GM18517 (cell line): ENCODE data around the gene KCNJ15.
"Not testable (repeated sequence)": the region's sequence is repeated elsewhere in the genome, so short reads cannot be mapped to it uniquely, and the experiment has no call there.

ENCODE experiments used
- ATAC-seq: cut with Tn5 transposase; IDR thresholded peaks from one replicate; pipeline ENCODE4 v1.9.1; 2021; ENCODE audit warnings: mild to moderate bottlenecking, moderate library complexity; ENCODE audit not compliant: unreplicated experiment

KCNJ15 gene

DNA sequence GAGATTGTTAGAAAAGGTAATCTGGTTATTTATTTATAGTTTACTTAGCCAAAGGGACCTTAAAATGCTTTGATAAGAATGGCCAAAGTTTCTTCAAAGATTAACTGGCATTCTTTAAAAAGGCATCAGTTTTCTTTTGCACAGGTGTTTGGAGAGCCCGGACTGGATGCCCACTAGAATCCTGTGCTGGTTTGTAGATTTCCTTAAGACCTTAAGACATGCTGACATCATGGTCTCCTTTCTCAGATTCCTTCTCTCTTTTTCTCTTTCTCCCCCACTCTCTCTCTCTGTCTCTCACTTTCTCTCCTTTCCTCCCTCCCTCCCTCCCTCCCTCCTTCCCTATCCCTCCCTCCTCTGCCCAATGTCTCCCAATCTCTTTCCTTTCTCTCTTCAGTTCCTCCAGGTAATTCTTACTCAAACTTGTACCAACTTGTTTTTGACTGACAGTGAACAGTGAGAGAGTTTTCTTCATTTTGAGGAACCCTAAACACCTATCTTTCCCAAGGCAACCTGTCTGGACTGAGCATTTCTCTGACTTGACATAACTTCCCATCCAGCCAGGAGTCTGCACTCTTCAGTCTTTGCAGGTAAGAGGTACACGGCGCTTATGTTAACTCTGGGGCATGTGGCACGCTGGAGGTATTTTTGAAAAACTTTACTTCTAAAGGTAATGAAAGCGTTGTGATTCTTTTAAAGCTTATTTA lies at the start of gene KCNJ15:
Gene KCNJ15 (plus strand): TSS at position 393 of the 704 bp plus-strand sequence. CDS start 42,271 bp downstream, outside the sequence.
- ATAC-seq, result no peak

DNA sequence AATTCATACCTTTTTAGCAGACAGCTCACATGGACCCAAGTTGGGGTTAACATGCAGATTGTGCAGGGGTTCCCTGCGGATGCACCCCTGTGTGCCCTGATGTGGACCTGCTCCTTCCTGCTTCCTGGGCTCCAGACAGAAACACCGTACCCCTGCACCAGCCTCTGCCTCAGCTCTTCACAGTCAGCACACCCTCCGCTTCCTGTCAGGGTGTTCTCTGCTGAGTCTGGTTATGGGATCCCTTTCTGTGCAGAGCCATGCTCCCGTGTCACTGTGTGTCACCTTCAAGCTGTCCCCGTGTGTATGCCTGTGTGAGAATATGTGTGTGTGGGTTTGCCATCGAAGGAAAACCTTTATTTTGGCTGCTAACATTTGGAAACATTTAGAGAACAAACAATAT lies 48.7 kb upstream of the KCNJ15 start:
- no peak for ATAC-seq

DNA sequence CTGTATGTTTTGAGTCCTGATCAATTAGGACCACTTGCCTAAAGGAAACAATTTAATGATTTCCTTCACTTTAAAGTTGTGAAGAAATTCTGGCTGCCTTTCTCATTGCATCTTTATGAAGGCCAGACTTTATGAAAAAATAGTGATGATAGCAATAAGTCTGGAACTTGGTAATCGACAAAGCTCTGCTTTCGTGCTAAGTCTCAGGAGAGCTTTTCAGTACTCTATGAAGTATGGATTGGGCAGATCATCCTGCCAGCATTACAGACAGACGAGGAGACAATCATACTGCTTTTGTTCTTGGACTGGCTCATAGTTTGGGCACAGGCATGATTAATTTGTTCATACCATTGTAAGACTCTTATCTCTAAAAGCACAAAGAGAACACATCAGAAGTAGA lies 45.5 kb upstream of the KCNJ15 start:
- ATAC-seq, result no peak

DNA sequence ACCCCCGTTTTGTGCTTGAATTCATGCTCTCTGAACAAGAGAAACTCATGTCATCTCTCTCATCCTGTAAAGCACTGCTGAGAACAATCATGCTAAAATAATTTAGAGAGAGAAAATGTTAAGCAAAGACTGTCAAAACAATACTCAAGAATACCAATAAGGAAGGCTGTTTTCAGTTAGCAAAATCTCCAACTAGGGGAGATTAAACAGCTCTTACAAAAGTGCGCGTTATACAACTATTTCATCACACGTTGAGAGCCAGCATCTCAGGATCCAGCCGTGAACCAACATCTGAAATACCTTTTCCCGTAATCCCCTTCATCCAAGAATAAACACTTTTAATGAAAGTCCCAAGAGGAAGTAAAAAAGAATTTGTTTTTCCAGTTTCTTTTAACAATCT lies 44.1 kb upstream of the KCNJ15 start:
- no peak for ATAC-seq

DNA sequence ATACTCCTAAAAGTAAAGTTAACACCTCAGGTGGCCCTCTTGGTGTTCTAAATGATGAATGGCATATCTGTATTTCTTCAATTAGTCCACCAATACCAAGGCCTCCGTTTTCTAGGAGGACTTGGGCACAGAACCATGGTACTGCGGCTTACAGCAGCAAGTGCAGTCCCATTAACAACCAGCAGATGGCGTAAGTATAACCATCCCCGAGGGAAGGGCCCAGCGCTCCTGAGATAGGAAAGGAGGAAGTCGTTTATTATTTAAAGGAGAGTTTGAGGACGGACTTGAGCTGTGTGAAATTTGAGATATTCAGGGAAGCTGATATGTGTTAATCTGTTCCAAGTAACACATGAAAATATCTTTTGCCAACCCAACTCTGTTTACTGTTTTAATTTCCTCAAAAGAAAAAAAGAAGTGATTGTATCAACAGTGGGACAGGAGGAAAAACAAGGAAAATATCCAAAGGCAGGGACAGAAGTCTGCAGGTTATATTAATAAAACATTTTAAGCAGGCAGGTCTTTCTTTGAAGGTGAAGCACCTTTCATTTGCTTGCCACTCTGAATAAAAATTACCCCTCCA lies 37.7 kb upstream of the KCNJ15 start:
- ATAC-seq, result no peak

DNA sequence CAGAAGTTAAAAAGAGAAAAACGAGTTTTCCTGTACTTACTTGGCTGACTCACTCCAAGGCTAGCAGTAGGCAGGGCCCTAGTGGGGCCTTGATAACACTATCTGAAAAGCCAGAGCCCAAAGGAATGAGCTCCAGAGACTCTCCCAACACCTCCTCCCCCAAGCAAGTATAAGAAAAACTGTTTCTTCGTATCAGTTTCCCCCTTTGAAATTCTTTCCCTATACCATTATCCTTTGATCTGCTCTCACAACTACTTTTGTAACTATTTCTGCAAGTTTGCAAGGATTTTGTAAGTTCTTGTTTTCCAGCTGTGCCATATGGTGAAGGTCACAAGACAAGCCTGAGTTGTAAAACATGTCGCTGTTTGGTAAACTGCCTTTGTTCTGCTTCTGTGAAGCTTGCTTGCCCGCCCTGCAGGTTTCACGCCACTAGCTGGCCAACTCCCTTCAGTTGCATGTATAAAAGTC lies 36.5 kb upstream of the KCNJ15 start:
- ATAC-seq, result no peak

DNA sequence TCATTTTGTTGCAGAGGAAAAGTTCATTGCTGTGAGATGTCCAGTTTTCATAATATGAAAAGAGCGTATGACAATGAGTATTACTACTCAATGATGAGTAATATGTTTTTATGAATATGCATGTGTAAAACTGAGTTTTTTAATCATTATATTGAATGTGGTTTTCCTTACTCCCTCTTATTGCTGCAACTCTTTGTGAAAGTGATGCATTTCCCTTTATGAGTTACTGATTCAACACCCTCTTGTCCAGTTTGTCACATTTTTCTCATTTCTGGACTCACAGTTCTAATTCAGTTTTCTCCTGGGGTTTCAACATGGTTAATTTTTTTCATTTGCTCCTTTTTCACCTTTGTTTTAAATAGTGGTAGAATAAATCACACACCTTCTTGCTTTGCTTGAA lies 35.2 kb upstream of the KCNJ15 start:
- ATAC-seq, result no peak

DNA sequence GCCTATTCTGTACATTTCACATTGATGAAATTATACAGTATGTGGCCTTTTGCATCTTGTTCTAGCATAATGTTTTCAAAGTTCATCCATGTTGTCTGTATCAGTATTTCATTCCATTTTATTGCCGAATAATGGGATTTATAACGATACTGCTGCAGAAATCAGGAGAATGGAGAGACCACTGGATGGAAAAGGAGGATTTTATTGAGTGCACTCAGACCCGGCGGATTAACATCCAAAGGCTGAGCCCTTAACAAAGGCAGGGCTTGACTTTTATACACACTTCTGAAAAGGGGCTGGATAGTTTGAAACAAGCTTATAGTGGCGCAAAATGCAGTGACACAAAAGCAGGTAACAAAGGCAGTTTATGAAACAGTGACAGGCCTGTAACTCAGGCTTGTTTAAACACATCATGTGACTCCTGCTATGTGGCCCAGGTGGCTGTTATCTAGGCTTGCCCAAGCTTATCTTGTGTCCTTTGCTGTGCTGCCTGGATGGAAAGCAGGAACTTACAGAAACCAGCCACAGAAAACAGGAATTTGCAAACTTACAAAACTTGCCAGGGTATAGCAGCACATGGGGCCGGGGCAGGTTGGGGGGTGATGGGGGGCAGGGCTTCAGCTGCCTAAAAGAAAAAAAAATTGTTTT lies 32.8 kb upstream of the KCNJ15 start:
- ATAC-seq, result no peak

DNA sequence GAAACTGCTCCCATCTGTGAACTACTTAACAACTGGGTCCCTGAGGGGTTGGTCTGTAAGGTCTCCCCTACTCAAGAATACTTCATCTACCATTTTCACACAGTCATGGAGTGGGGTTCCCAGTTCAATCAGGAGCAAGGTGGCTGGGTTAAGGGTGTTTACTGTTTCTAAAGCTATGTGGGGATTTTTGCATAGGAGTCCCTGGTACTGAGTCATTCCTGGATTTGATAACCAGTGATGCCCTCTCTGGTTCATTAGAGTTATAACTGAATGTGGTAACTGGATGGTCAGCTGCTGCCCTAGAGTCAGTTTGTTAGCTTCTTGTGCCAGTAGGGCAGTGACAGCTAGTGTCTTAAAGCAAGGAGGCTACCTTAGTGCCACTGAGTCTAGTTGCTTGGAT lies 29.4 kb upstream of the KCNJ15 start:
- no peak for ATAC-seq

DNA sequence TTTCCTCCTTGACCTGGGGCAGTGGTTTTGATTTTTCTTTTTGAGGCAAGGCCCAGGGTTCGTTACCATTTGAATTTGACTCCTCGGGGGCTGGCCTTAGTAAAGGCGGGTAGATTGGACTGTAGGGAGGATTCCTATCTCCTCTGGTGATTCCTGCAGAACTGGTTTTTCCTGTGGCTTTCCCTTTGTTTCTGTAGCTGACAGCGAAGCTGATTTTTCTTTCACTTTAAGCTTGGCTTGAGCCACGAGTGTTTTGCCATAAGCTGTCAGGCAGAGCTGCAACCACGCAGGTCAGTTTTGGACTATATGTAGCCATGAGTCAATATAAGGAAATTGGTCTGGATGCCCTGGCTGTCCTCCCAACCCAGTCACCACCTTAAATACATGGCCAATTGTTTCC lies 28.7 kb upstream of the KCNJ15 start:
- no peak for ATAC-seq

DNA sequence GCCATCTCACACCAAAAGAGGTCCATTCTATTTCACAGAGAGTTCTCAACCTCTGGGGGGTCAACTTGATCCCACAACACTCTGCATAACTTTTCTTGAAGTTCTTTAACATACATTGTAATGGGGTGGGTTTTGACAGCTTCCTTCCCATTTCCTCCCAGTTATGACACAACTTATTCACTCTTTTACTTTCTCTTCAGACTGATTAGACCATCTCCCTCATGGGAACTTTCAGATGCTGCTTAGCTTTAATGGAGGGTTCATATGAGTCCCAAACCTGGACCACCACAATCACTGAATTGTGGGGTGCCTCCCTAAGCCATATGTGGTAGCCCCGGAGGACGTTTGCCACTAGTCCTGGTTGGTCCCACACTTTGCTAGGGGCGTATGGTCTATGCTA lies 28.3 kb upstream of the KCNJ15 start:
- ATAC-seq, result no peak

DNA sequence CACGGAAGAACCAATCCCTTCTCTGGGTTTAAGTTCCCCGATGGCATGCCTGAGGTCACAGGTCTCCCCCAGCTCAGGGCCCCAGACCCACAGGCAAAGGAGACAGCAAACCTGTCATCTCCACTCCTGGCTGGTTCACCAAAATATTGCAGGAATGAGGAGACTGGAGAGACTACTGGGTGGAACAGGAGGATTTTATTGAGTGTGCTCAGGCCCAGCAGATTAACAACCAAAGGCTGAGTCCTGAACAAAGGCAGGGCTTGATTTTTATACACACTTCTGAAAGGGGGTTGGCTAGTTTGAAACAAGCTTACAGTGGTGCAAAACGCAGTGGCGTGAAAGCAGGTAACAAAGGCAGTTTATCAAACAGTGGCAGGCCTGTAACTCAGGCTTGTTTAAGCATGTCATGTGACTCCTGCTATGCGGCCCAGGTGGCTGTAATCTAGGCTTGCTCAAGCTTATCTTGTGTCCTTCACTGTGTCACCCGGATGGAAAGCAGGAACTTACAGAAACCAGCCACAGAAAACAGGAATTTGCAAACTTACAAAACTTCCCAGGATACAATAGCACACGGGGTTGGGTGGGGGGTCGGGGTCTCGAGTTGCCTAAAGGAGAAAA lies 27.4 kb upstream of the KCNJ15 start:
- no peak for ATAC-seq

DNA sequence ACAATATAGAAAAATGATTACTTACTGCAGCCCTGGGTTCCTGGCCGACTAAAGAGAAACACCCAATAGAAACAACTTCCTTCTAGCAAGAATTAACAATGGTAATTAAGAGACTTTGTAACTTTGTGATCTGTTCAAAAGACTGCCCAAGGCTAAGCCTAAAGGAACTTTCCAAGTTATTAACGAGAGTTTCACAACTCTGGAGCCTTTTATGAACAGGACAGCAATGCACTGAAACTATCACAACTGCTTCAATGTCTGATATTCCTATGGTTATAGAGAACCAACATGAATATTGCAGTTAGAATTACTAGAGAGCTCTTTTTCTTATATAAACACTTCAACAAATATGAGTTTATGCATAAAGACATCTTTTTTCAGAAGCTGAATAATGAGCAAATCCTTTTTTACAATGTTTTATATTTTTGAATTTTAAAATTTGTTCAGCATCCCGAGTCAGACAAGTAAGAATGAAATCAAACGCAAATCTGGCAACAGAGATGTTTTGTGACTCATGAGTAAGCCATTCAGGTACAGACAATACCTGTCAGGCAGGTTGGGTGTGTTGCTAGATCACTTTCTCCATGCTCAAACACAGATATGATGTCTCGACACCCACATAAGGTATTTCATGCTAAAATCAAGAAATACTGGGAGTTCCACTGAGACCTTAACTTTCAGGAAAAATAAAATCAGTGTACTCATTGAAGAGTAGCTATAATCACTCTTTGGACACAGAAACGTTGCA lies 22.2 kb upstream of the KCNJ15 start:
- no peak for ATAC-seq

DNA sequence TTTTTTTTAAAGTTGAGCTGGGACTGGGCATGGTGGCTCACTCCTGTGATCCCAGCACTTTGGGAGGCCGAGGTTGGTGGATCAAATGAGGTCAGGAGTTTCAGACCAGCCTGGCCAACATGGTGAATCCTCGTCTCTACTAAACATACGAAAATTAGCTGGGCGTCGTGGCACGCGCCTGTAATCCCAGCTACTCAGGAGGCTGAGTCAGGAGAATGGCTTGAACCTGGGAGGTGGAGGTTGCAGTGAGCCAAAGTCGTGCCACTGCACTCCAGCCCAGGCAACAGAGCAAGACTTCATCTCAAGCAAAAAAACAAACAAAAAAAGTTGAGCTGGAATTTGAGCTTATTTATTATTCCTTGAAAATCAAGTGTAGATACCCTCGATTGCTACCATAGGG lies 21.5 kb upstream of the KCNJ15 start:
- ATAC-seq, result not testable (repeated sequence)

DNA sequence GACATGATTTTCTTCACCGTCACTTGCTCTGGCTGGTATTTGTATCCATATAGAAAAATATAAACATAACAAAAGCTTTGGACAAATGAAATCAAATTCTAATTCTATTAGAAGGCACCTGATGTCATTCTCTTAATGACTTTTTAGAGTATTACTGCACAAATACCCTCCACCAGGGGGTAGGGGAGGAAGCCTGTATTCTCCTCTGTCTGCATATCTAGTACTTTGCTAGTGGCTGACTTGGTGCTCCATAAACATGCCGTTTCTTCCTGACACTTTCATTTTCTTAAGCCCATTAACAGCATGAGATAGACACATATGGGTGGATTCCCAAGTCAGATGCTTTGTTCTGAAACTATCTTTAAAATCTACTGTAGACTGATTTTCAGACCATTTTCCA lies 20.6 kb upstream of the KCNJ15 start:
- ATAC-seq, result no peak

DNA sequence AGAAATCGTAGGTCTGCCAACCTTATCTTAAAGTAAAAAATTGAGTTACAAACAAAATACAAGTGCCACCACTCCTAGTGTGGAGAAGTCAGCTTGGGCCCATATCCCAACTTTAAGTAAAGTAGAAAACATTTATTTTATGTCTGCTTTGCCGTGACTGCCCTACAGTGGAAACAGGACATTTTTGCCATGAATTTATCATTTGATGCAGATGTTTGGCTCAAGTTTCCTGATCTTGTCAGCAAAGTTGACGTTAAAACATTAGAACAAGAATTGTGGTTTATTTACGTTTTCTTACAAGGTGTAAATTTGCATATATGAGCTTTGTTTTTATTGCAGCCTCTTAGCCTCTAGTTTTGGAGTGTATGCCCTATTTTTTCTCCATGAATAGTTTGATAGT lies 17.1 kb upstream of the KCNJ15 start:
- no peak for ATAC-seq

DNA sequence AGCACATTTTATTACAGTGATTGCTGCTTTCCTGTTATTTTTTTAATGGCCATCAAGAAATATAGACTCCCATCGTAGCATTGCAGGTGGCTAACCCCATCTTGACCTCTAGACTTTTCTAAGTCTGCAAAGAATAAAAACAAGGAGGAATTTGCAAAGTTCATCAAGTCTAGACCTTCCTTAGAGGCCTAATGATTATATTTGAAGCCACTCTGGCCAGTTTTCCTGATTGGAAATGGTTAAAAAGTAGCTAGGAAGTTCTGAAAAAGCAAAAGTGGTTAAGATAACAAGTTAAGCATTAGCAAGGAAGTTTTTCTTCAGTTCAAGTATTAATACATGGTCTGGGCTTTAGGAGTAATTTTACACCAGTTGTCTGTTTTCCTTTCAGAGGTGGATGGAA lies 16.7 kb upstream of the KCNJ15 start:
- ATAC-seq, result no peak

DNA sequence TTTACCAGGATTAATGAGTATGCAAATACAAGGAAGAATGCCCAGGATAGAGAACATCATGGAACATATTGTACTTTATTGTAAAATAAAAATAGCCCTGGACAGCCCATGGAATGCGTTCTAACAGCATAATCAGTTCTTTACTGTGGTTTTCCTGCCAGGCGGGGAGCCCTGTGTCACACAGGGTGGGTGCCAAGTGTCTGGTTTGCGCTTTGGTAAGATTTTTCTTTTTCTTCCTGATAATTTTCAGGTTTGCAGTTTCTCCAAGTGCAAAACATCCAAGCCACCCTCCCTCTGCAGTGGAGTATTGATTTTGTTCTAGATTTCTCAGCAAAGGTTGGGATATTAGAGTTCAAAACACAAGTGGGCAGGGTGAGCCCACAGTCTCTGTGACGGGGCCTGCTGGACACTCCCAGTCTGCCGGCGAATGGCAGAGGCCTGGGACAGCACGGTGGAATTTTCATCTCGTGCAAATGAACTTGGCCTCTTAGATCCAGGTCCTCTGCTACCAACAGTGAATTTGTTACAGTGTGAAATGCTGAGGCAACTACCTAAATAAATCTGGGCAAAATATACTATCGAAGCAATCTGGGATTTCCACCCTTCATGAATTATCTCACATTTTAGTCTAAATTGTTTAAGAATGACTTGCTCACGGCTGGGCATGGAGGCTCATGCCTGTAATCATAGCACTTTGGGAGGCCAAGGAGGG lies 15.6 kb upstream of the KCNJ15 start:
- no peak for ATAC-seq

DNA sequence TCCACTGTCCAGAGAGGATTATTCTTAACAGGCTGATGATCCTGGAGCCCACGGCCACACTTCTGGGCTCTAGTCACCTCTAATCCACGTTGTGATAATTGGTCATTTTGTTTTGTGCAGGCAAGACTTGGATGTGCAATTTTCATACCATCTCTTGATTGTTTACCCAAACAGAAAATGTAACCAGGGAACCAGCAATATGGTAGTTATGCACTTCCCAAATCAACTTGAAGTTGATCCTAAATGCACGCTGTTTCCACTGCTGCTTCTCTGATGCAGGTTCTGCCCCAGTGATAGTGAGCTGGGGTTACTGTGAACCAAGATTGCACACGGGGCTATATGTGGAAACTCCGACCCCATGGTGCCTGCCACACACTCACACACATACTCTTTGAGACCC lies 14.7 kb upstream of the KCNJ15 start:
- ATAC-seq, result no peak

DNA sequence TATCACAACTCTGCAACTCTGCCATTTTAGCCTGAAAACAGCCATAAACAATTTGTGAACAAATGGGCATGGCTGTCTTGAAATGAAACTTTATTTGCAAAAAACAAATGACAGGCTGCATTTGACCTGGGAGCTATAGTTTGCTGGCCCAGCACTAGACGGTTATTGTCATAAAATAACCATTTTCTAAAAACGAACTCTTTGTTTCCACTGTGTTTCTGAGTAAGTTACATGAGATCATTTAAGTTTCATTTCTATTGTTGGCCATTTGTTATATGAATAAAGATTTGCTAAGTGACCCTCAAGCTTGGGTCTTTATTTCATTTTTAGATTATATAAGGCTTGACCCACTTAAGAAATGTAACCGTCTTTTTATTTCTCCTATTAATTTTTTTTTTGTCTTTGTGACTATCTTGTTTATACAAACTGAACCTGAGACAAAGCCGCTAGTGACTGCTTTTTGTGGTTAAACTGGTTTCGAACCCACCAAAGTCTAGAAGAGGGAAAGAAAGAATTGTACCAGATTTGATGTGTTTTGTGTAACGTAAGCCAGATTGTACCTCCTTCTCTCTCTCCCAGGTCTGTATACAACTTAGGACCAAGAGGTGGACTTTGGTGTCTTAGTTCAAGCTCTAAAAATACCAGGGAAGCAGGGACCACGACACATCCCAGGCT lies 12.9 kb upstream of the KCNJ15 start:
- no peak for ATAC-seq
